Neural cell (in vitro differentiated cells): ENCODE measurements around the gene PROM2. TPM values are rescaled to one million over a fixed set of nuclear protein-coding genes. Genes with fewer than 3 reads are reported as not detected.

ENCODE experiments used
- H2AFZ ChIP-seq: fragments of 200-600, 300-800 bp; sonication (generic), shearing (Covaris generic); 2 replicates; pipeline ENCODE4 v1.6.0; 2014; ENCODE audit warnings: low read depth, mild to moderate bottlenecking, antibody characterized with exemption, low read length, moderate library complexity
- H3F3A ChIP-seq: fragments of 200-600 bp; shearing (Covaris generic); 2 replicates; pipeline ENCODE4 v1.6.1; 2016; ENCODE audit warnings: mild to moderate bottlenecking, moderate library complexity, mixed read lengths, antibody characterized with exemption, low read length; ENCODE audit not compliant: insufficient read depth, poor library complexity, severe bottlenecking
- H3K27ac ChIP-seq: fragments of 200-600, 300-800 bp; sonication (generic), shearing (Covaris generic); 2 replicates; pipeline ENCODE4 v1.5.1; 2014; ENCODE audit warnings: mild to moderate bottlenecking, low read length, moderate library complexity
- H3K27me3 ChIP-seq: fragments of 300-800, 200-600 bp; sonication (generic), shearing (Covaris generic); 2 replicates; pipeline ENCODE4 v1.6.0; 2014; ENCODE audit warnings: mild to moderate bottlenecking, low read depth, low read length, moderate library complexity; ENCODE audit not compliant: insufficient read depth
- H3K36me3 ChIP-seq: fragments of 300-800, 200-600 bp; sonication (generic), shearing (Covaris generic); 2 replicates; pipeline ENCODE4 v1.5.1; 2014; ENCODE audit warnings: mild to moderate bottlenecking, antibody characterized with exemption, low read length, moderate library complexity; ENCODE audit not compliant: insufficient read depth
- H3K4me2 ChIP-seq: fragments of 300-800, 200-600 bp; sonication (generic), shearing (Covaris generic); 2 replicates; pipeline ENCODE4 v1.6.0; 2014; ENCODE audit warnings: mild to moderate bottlenecking, low read length
- H3K4me3 ChIP-seq: fragments of 300-800, 200-600 bp; sonication (generic), shearing (Covaris generic); 2 replicates; pipeline ENCODE4 v1.5.1; 2014; ENCODE audit warnings: mild to moderate bottlenecking, low read length, moderate library complexity
- H3K79me2 ChIP-seq: fragments of 200-600 bp; shearing (Covaris generic); replicated peaks from 2 replicates; pipeline ENCODE4 v1.6.0; 2014; ENCODE audit warnings: mild to moderate bottlenecking, low read length, moderate library complexity; ENCODE audit not compliant: insufficient read depth
- H3K9ac ChIP-seq: fragments of 300-800, 200-600 bp; sonication (generic), shearing (Covaris generic); 2 replicates; pipeline ENCODE4 v1.6.1; 2016; ENCODE audit warnings: mild to moderate bottlenecking, low read length, mixed read lengths
- H3K9me2 ChIP-seq: fragments of 200-600 bp; shearing (Covaris generic); 2 replicates; pipeline ENCODE4 v1.6.1; 2016; ENCODE audit warnings: mild to moderate bottlenecking, low read length, mixed read lengths; ENCODE audit not compliant: insufficient read depth
- H3K9me3 ChIP-seq: fragments of 200-600, 300-800 bp; sonication (generic), shearing (Covaris generic); 2 replicates; pipeline ENCODE4 v1.6.1; 2016; ENCODE audit warnings: mild to moderate bottlenecking, mixed run types, low read length, moderate library complexity, mixed read lengths
- H4K20me1 ChIP-seq: fragments of 200-600 bp; shearing (Covaris generic); 2 replicates; pipeline ENCODE4 v1.6.1; 2016; ENCODE audit warnings: mild to moderate bottlenecking, mixed run types; ENCODE audit not compliant: insufficient read depth
- EP300 ChIP-seq: fragments of 450-650 bp; conservative IDR thresholded peaks from 2 replicates; pipeline ENCODE4 v1.6.1; 2014; ENCODE audit warnings: antibody characterized with exemption, mild to moderate bottlenecking, moderate library complexity; ENCODE audit not compliant: poor library complexity, severe bottlenecking
- EZH2 ChIP-seq: fragments of 200-600, 300-800 bp; shearing (Covaris generic), sonication (generic); IDR thresholded peaks from 2 replicates; pipeline ENCODE4 v1.6.1; 2014; ENCODE audit warnings: antibody characterized with exemption, low read length, borderline replicate concordance, mild to moderate bottlenecking; ENCODE audit not compliant: insufficient read depth, poor library complexity, severe bottlenecking
- MXI1 ChIP-seq: fragments of 450-650 bp; conservative IDR thresholded peaks from 2 replicates; pipeline ENCODE4 v1.6.1; 2014; ENCODE audit warnings: antibody characterized with exemption, mild to moderate bottlenecking; ENCODE audit not compliant: poor library complexity, severe bottlenecking
- POLR2AphosphoS5 ChIP-seq: IDR thresholded peaks from 2 replicates; pipeline ENCODE4 v1.6.1; 2012
- RAD21 ChIP-seq: fragments of 450-650 bp; conservative IDR thresholded peaks from 2 replicates; pipeline ENCODE4 v1.6.1; 2014; ENCODE audit warnings: antibody characterized with exemption, mild to moderate bottlenecking, moderate library complexity
- SMC3 ChIP-seq: fragments of 450-650 bp; conservative IDR thresholded peaks from 2 replicates; pipeline ENCODE4 v1.6.1; 2014; ENCODE audit warnings: antibody characterized with exemption, mild to moderate bottlenecking, moderate library complexity; ENCODE audit not compliant: poor library complexity
- TAF1 ChIP-seq: IDR thresholded peaks from 2 replicates; pipeline ENCODE4 v1.6.1; 2012; ENCODE audit warnings: low read depth
- polyA plus RNA-seq: library from polyadenylated mRNA; depleted of rRNA; stranded (reverse); fragments of >200 nt; gene quantifications from 2 replicates; pipeline ENCODE4 v1.2.3, GENCODE V29; 2014
- TF ChIP-seq, protein P1 (sequence below): IDR thresholded peaks from 2 replicates; pipeline ENCODE4 v1.6.1; 2012; ENCODE audit warnings: borderline replicate concordance
- TF ChIP-seq, protein P2 (sequence below): fragments of 450-650 bp; IDR thresholded peaks from 2 replicates; pipeline ENCODE4 v1.5.1; 2014; ENCODE audit warnings: antibody characterized with exemption, mild to moderate bottlenecking, moderate library complexity; ENCODE audit not compliant: poor library complexity, severe bottlenecking

PROM2 gene
- polyA plus RNA-seq, 1 donor from 2014 or later: 2.2 TPM

DNA sequence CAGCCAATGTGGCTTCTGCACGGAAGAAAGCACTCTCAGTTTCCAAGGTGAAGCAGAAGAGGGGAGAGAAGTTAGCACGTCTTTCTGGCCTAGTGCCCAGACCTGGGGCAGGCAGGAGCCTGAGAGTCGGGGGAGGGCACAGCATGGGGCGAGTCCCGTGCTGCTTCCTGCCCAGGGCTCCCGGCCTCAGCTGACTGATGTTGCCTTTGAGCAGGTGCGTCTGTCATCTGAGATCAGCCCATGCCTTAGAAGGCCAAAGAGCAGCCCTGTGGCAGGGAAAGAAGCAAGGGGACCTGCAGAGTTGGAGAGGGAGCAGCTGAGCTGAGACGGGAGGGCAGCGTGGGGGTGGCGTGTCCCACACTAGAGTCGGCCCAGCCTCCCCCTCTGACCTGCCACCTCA is 26.2 kb downstream of the PROM2 start:
- Histone ChIP-seq H4K20me1 (no peaks in the 10 kb centered on the region), H3K9me2 (no peaks in the 10 kb centered on the region), H3K4me3 (no peak overlapping the region), H3F3A (no peaks in the 10 kb centered on the region), H3K27me3 (no peaks in the 10 kb centered on the region), H3K9ac (no peak overlapping the region), H3K79me2 (no peaks in the 10 kb centered on the region), H3K36me3 (no peaks in the 10 kb centered on the region), H3K4me2 (no peak overlapping the region), H3K9me3 (peaks cover 7% of the 10 kb centered on the region), H3K27ac (no peak overlapping the region), H2AFZ (no peak overlapping the region)
- TF ChIP-seq, protein P1, sequence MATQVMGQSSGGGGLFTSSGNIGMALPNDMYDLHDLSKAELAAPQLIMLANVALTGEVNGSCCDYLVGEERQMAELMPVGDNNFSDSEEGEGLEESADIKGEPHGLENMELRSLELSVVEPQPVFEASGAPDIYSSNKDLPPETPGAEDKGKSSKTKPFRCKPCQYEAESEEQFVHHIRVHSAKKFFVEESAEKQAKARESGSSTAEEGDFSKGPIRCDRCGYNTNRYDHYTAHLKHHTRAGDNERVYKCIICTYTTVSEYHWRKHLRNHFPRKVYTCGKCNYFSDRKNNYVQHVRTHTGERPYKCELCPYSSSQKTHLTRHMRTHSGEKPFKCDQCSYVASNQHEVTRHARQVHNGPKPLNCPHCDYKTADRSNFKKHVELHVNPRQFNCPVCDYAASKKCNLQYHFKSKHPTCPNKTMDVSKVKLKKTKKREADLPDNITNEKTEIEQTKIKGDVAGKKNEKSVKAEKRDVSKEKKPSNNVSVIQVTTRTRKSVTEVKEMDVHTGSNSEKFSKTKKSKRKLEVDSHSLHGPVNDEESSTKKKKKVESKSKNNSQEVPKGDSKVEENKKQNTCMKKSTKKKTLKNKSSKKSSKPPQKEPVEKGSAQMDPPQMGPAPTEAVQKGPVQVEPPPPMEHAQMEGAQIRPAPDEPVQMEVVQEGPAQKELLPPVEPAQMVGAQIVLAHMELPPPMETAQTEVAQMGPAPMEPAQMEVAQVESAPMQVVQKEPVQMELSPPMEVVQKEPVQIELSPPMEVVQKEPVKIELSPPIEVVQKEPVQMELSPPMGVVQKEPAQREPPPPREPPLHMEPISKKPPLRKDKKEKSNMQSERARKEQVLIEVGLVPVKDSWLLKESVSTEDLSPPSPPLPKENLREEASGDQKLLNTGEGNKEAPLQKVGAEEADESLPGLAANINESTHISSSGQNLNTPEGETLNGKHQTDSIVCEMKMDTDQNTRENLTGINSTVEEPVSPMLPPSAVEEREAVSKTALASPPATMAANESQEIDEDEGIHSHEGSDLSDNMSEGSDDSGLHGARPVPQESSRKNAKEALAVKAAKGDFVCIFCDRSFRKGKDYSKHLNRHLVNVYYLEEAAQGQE: no peak
- TF ChIP-seq MXI1 (no peak), EZH2 (no peak), POLR2AphosphoS5 (no peak), SMC3 (no peak), RAD21 (no peak), EP300 (no peak), TAF1 (no peak)
- TF ChIP-seq, protein P2, sequence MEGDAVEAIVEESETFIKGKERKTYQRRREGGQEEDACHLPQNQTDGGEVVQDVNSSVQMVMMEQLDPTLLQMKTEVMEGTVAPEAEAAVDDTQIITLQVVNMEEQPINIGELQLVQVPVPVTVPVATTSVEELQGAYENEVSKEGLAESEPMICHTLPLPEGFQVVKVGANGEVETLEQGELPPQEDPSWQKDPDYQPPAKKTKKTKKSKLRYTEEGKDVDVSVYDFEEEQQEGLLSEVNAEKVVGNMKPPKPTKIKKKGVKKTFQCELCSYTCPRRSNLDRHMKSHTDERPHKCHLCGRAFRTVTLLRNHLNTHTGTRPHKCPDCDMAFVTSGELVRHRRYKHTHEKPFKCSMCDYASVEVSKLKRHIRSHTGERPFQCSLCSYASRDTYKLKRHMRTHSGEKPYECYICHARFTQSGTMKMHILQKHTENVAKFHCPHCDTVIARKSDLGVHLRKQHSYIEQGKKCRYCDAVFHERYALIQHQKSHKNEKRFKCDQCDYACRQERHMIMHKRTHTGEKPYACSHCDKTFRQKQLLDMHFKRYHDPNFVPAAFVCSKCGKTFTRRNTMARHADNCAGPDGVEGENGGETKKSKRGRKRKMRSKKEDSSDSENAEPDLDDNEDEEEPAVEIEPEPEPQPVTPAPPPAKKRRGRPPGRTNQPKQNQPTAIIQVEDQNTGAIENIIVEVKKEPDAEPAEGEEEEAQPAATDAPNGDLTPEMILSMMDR: no peak

DNA sequence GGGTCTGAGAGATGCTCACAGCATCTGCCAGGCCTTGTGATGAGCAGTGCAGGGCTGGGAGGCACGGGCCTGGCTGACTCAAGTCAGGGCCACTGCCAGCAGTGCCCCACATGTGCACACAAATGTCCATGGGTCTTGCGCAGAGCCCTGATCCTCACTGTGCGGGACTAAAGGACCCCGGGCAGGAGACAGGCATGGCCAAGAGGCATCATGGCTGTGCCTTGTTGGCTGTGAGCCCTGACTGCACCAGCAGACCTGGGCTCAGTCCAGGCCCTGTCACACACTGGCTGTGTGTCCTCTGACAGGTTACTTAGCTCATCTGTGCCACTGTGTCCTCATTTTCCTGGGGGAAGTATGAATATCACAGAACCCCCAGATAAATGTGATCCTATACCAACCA is 26.9 kb downstream of the PROM2 start:
- Histone ChIP-seq H4K20me1 (no peaks in the 10 kb centered on the region), H3K4me2 (no peak overlapping the region), H2AFZ (no peak overlapping the region), H3F3A (no peaks in the 10 kb centered on the region), H3K36me3 (no peaks in the 10 kb centered on the region), H3K4me3 (no peak overlapping the region), H3K9me2 (no peaks in the 10 kb centered on the region), H3K27ac (no peak overlapping the region), H3K9ac (no peak overlapping the region), H3K79me2 (no peaks in the 10 kb centered on the region), H3K9me3 (peaks cover 7% of the 10 kb centered on the region), H3K27me3 (no peaks in the 10 kb centered on the region)
- TF ChIP-seq POLR2AphosphoS5: no peak
- TF ChIP-seq, protein P2: no peak
- TF ChIP-seq RAD21: no peak
- TF ChIP-seq SMC3: no peak
- no peak for TF ChIP-seq EP300
